Stimulated activated CD4-positive, alpha-beta T cell treated with anti-CD3 and anti-CD28 coated beads, TNF-alpha, amount 100 ng/mL, for 1 hour (primary cell): ENCODE measurements around the gene PTBP2.

Experiments used
- DNase-seq, 3 donors: peaks; one replicate each; pipeline ENCODE4 v3.0.0-alpha.2; 2020; ENCODE audit warnings: low read depth in 3 of 3, low spot score in 1 of 3

The PTBP2 gene

GRCh38 chr1:96820107-96820506, 98.5 kb downstream of the PTBP2 start:
- no peak for DNase-seq

- DNase-seq: no peak
Observed at GRCh38 chr1:96820671-96821070, 99.1 kb downstream of the PTBP2 start.

GRCh38 chr1:96825231-96825630, 103.6 kb downstream of the PTBP2 start:
- no peak for DNase-seq

GRCh38 chr1:96825950-96826576, 104.5 kb downstream of the PTBP2 start:
- no peak for DNase-seq

- DNase-seq: no peak
Observed at GRCh38 chr1:96833376-96833775, 111.8 kb downstream of the PTBP2 start.

GRCh38 chr1:96834986-96835385, 113.4 kb downstream of the PTBP2 start:
- no peak for DNase-seq

- no peak for DNase-seq
Observed at GRCh38 chr1:96837057-96837780, 115.6 kb downstream of the PTBP2 start.

GRCh38 chr1:96837781-96838216, 116.2 kb downstream of the PTBP2 start:
- DNase-seq: no peak

GRCh38 chr1:96840396-96840795, 118.8 kb downstream of the PTBP2 start:
- DNase-seq: no peak

GRCh38 chr1:96842215-96842614, 120.6 kb downstream of the PTBP2 start:
- no peak for DNase-seq

GRCh38 chr1:96843196-96843595, 121.6 kb downstream of the PTBP2 start:
- no peak for DNase-seq

- no peak for DNase-seq
Observed at GRCh38 chr1:96843601-96844000, 122.0 kb downstream of the PTBP2 start.

GRCh38 chr1:96845464-96845863, 123.9 kb downstream of the PTBP2 start:
- no peak for DNase-seq

- DNase-seq: no peak
Observed at GRCh38 chr1:96861836-96862235, 140.3 kb downstream of the PTBP2 start.

- DNase-seq: no peak
Observed at GRCh38 chr1:96863449-96863848, 141.9 kb downstream of the PTBP2 start.
